Bronchial smooth muscle cell (primary cell): ENCODE results near the gene VSIG4. TPM values are rescaled to one million over a fixed set of nuclear protein-coding genes. Genes with fewer than 3 reads are reported as not detected.

Experiments
- total RNA-seq: library from RNA; depleted of rRNA; stranded (reverse); fragments of >200 nt; gene quantifications from 2 replicates; pipeline ENCODE4 v1.2.1, GENCODE V29; 2014

The VSIG4 gene
- total RNA-seq = not detected in 2 replicates

GRCh38 chrX:66039944-66040343 lies at the start of gene VSIG4:
Gene VSIG4, minus strand, starts transcription at chrX:66040080. Its CDS starts 82 bp downstream, at chrX:66039998.

Other genes with a start within 250 kb of the VSIG4 start
- gene HEPH, start 124.2 kb upstream of the VSIG4 start, total RNA-seq = 58.8 and 70.2 TPM in 2 replicates